ENCODE data around the gene USP21. TPM values are rescaled to one million over a fixed set of nuclear protein-coding genes. Genes with fewer than 3 reads are reported as not detected.

USP21 gene, protein sequence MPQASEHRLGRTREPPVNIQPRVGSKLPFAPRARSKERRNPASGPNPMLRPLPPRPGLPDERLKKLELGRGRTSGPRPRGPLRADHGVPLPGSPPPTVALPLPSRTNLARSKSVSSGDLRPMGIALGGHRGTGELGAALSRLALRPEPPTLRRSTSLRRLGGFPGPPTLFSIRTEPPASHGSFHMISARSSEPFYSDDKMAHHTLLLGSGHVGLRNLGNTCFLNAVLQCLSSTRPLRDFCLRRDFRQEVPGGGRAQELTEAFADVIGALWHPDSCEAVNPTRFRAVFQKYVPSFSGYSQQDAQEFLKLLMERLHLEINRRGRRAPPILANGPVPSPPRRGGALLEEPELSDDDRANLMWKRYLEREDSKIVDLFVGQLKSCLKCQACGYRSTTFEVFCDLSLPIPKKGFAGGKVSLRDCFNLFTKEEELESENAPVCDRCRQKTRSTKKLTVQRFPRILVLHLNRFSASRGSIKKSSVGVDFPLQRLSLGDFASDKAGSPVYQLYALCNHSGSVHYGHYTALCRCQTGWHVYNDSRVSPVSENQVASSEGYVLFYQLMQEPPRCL
- polyA plus RNA-seq, result 9.5 to 14.4 TPM (median 9.8 TPM) in 3 replicates
- polyA plus RNA-seq (2011; ENCODE audit: low read depth), result 5.4 TPM
- polyA plus RNA-seq (2011; cell fraction: cytosol; rRNA removed), result 11.9 and 14.4 TPM in 2 replicates
- polyA plus RNA-seq (2011; cell fraction: nucleus; rRNA removed), result 30.3 and 30.6 TPM in 2 replicates
- 10.0 and 14.9 TPM in 2 replicates for polyA plus RNA-seq (2012; ENCODE audit: low replicate concordance)
- polyA minus RNA-seq, result 8.5 to 13.6 TPM (median 12.1 TPM) in 3 replicates
- polyA minus RNA-seq (2011; cell fraction: cytosol; rRNA and poly(A)+ RNA removed), result 13.6 TPM
- polyA minus RNA-seq (2011; cell fraction: nucleus; rRNA and poly(A)+ RNA removed), result 4.3 and 7.6 TPM in 2 replicates

DNA sequence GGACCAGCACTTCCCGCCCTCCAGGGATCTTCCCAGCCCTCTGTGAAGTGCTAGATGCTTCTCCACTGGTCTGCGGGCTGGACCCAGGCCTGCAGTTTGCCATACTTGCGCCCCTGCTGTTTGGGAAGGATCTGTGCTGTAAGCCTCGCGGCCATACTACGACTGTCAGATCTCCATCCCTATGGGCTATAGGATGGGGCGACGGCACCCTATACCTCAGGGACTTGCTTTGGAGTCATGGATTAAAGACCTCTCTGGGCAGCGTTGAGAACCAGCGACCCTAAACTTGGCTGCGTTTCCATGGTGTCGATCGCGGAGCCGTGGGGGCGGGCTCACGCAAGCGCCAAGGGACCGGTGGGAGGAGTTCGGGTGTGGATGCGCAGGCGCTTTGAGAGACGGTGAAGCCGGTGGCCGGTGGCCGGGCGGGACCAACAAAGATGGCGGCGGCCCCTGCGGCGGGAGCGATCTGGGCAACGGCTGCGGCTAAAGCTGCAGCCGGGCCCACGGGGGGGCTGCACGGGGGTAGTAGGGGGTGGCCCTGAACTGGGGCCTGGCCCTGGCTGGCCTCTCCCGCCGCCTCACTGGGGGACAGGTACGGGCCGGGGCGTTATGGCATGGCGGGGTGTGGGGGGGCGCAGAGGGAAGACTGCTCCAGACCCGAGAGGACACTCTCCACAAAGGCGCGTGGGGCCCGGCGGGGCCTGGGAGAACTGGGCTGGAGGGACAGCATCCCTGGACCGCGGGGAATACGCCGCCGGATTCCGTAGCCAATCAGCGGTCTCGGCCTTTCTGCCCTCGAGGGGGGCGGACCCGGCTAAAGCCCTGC is at the start of gene USP21:
USP21 (plus strand) TSS at position 414 of the 826 bp plus-strand sequence. CDS start 1,141 bp downstream, outside the sequence.
- DNase-seq (ENCODE audit: low read depth, low spot score) (no peak), FAIRE-seq (no peak)
- no peaks in the 10 kb centered on the region for H3K9me1 ChIP-seq (ENCODE audit: control insufficient read depth, extremely low read depth, insufficient read depth, low read length)
- peak within 1 kb of the TSS; percentile 84 for H3K27ac ChIP-seq (ENCODE audit: control insufficient read depth, insufficient read depth, low read length)
- H3K36me3 ChIP-seq (ENCODE audit: control insufficient read depth in 2 of 2, extremely low read depth in 1 of 2, insufficient read depth in 2 of 2, low read length in 2 of 2), result peaks cover 9 to 28% of the 10 kb centered on the region in 2 experiments
- no peaks in the 10 kb centered on the region for H3K9me3 ChIP-seq (ENCODE audit: control insufficient read depth, low read depth, low read length)
- H3K27me3 ChIP-seq (ENCODE audit: control insufficient read depth, extremely low read depth, insufficient read depth, low read length), result no peaks in the 10 kb centered on the region
- H3K79me2 ChIP-seq (ENCODE audit: control insufficient read depth, insufficient read depth, low read length), result peaks cover 19% of the 10 kb centered on the region
- H3K4me2 ChIP-seq (ENCODE audit: control insufficient read depth, extremely low read depth, insufficient read depth, low read depth, low read length), result peak within 1 kb of the TSS; percentile 92
- peaks cover 24% of the 10 kb centered on the region for H3K4me1 ChIP-seq (ENCODE audit: control insufficient read depth, extremely low read depth, insufficient read depth, low read length)
- peak within 1 kb of the TSS; percentile 95 for H2AFZ ChIP-seq (ENCODE audit: control insufficient read depth, low read length)
- dilution Hi-C loops (cut with MboI; ENCODE audit: extremely low pct_ligation_motif_present, low sequenced_read_pairs), result no loop called here
- no peak for TF ChIP-seq EZH2 (IDR thresholded peaks at IDR 0.05; ENCODE audit: low read length)
- TF ChIP-seq, protein P1, sequence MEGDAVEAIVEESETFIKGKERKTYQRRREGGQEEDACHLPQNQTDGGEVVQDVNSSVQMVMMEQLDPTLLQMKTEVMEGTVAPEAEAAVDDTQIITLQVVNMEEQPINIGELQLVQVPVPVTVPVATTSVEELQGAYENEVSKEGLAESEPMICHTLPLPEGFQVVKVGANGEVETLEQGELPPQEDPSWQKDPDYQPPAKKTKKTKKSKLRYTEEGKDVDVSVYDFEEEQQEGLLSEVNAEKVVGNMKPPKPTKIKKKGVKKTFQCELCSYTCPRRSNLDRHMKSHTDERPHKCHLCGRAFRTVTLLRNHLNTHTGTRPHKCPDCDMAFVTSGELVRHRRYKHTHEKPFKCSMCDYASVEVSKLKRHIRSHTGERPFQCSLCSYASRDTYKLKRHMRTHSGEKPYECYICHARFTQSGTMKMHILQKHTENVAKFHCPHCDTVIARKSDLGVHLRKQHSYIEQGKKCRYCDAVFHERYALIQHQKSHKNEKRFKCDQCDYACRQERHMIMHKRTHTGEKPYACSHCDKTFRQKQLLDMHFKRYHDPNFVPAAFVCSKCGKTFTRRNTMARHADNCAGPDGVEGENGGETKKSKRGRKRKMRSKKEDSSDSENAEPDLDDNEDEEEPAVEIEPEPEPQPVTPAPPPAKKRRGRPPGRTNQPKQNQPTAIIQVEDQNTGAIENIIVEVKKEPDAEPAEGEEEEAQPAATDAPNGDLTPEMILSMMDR (optimal IDR thresholded peaks at IDR 0.05 in 1 of 3, IDR thresholded peaks at IDR 0.05 in 1 of 3, conservative IDR thresholded peaks at IDR 0.05 in 1 of 3; ENCODE audit: extremely low read depth in 1 of 3, insufficient read depth in 2 of 3, low read length in 3 of 3), result peak; percentile 40 to 71 (median 58)
- no peaks in the 10 kb centered on the region for H4K20me1 ChIP-seq (ENCODE audit: control insufficient read depth, extremely low read depth, insufficient read depth, low read length)
- peak within 1 kb of the TSS; percentile 91 for H3K9ac ChIP-seq (ENCODE audit: control insufficient read depth, extremely low read depth, insufficient read depth, low read length)
- peak within 1 kb of the TSS; percentile 73 to 89 (median 74) for H3K4me3 ChIP-seq (ENCODE audit: control insufficient read depth in 2 of 3, extremely low read depth in 1 of 3, insufficient read depth in 2 of 3, low read depth in 1 of 3, low read length in 3 of 3)

DNA sequence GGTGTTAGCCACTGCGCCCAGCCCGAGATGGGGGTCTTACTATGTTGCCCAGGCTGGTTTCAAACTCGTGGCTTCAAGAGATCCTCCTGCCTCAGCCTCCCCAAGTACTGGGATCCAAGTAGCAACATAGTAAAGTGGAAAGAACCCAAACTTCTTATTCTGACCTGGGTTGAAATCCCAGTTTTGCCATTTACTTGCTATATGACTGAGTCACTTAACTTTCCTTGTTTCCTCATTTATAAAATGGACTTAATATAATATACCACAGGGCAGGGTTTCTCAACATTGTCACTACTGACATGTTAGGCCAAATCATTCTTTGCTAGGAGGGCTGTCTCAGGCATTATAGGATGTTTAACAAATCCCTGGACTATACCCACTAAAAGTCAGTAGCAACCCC is 48.2 kb upstream of the USP21 start:
- dilution Hi-C loops (cut with MboI; ENCODE audit: extremely low pct_ligation_motif_present, low sequenced_read_pairs), result no loop called here
- FAIRE-seq, result no peak

More for the DNA sequence above, 48.2 kb upstream of the USP21 start:
- Histone ChIP-seq H3K4me3 (ENCODE audit: control insufficient read depth in 2 of 3, extremely low read depth in 1 of 3, insufficient read depth in 2 of 3, low read depth in 1 of 3, low read length in 3 of 3) (no peak overlapping the region), H3K27me3 (ENCODE audit: control insufficient read depth, extremely low read depth, insufficient read depth, low read length) (no peaks in the 10 kb centered on the region), H3K4me1 (ENCODE audit: control insufficient read depth, extremely low read depth, insufficient read depth, low read length) (peaks cover 20% of the 10 kb centered on the region), H4K20me1 (ENCODE audit: control insufficient read depth, extremely low read depth, insufficient read depth, low read length) (no peaks in the 10 kb centered on the region), H3K9ac (ENCODE audit: control insufficient read depth, extremely low read depth, insufficient read depth, low read length) (no peak overlapping the region), H3K36me3 (ENCODE audit: control insufficient read depth in 2 of 2, extremely low read depth in 1 of 2, insufficient read depth in 2 of 2, low read length in 2 of 2) (peaks cover 4 to 24% of the 10 kb centered on the region in 2 experiments), H2AFZ (ENCODE audit: control insufficient read depth, low read length) (no peak overlapping the region), H3K79me2 (ENCODE audit: control insufficient read depth, insufficient read depth, low read length) (peaks cover 85% of the 10 kb centered on the region), H3K9me3 (ENCODE audit: control insufficient read depth, low read depth, low read length) (no peaks in the 10 kb centered on the region), H3K9me1 (ENCODE audit: control insufficient read depth, extremely low read depth, insufficient read depth, low read length) (no peaks in the 10 kb centered on the region), H3K27ac (ENCODE audit: control insufficient read depth, insufficient read depth, low read length) (no peak overlapping the region), H3K4me2 (ENCODE audit: control insufficient read depth, extremely low read depth, insufficient read depth, low read depth, low read length) (no peak overlapping the region)
- TF ChIP-seq EZH2 (IDR thresholded peaks at IDR 0.05; ENCODE audit: low read length), result no peak
- TF ChIP-seq, protein P1 (optimal IDR thresholded peaks at IDR 0.05 in 1 of 3, IDR thresholded peaks at IDR 0.05 in 1 of 3, conservative IDR thresholded peaks at IDR 0.05 in 1 of 3; ENCODE audit: extremely low read depth in 1 of 3, insufficient read depth in 2 of 3, low read length in 3 of 3), result no peak
- no peak for DNase-seq (ENCODE audit: low read depth, low spot score)
